ENCODE data around the gene STAT5B.

- TF ChIP-seq POLR2A (conservative IDR thresholded peaks at IDR 0.05) (peak; percentile 24; the same call in 1 of the 2 replicates), L3MBTL2 (IDR thresholded peaks at IDR 0.05) (no peak), CTCF (IDR thresholded peaks at IDR 0.05 in 2 of 3, conservative IDR thresholded peaks at IDR 0.05 in 1 of 3; ENCODE audit: insufficient read depth in 2 of 3, low read depth in 1 of 3, low read length in 3 of 3) (no peak), NFE2 (IDR thresholded peaks at IDR 0.05; ENCODE audit: low read depth) (no peak), SREBF2 (CRISPR knock-in tag; IDR thresholded peaks at IDR 0.05) (no peak), ZSCAN32 (CRISPR knock-in tag; IDR thresholded peaks at IDR 0.05) (no peak), USF2 (CRISPR knock-in tag; IDR thresholded peaks at IDR 0.05) (no peak)
Measured at GRCh38 chr17:42289611-42290181, 13.5 kb upstream of the STAT5B start.

Data from K562 (cell line).